Colonic mucosa (tissue), 4 donors: ENCODE data around the gene SEPTIN2. TPM values are rescaled to one million over a fixed set of nuclear protein-coding genes. Genes with fewer than 3 reads are reported as not detected.
"Not testable (repeated sequence)": the region's sequence is repeated elsewhere in the genome, so short reads cannot be mapped to it uniquely, and the experiment has no call there.

Source experiments
- DNase-seq: peaks from one replicate; pipeline ENCODE4 v3.0.0-alpha.2; 2020
- H3K27ac ChIP-seq: fragments of 200-600 bp; one replicate; pipeline ENCODE4 v1.8.0; 2021
- H3K27me3 ChIP-seq: fragments of 200-600 bp; one replicate; pipeline ENCODE4 v1.8.0; 2021
- H3K36me3 ChIP-seq: fragments of 200-600 bp; one replicate; pipeline ENCODE4 v1.8.0; 2021
- H3K4me1 ChIP-seq: fragments of 200-600 bp; one replicate; pipeline ENCODE4 v1.8.0; 2021; ENCODE audit warnings: mild to moderate bottlenecking
- H3K4me3 ChIP-seq: fragments of 200-600 bp; one replicate; pipeline ENCODE4 v1.8.0; 2021
- H3K9ac ChIP-seq, 2 donors: one replicate each; pipeline ENCODE4 v1.7.0; 2013; ENCODE audit warnings: control low read depth in 2 of 2, low read depth in 2 of 2, low read length in 2 of 2
- H3K9me3 ChIP-seq: fragments of 200-600 bp; one replicate; pipeline ENCODE4 v1.8.0; 2021
- CTCF ChIP-seq: fragments of 200-600 bp; IDR thresholded peaks from one replicate; pipeline ENCODE4 v1.8.0; 2022; ENCODE audit warnings: antibody characterized with exemption, mild to moderate bottlenecking
- intact Hi-C: fragments of 100-400 bp; cut with DNase I; formaldehyde crosslinking; loops from one replicate; pipeline ENCODE4 v1.14.1; 2022
- total RNA-seq, 2 donors: library from RNA; stranded (reverse); fragmentation: NEBNext Ultra II Directional in 1 of 2; extraction: Animal tissue kit (Norgen Biotek cat#: 25700) in 1 of 2; gene quantifications; one replicate each; pipeline ENCODE4 v1.2.1, GENCODE V29; 2021
- donor health status: healthy.
- donor health status: DM: no; HTN: no; CAD: no.
- donor health status: DM: no; HTN: no; CAD: no.

Gene SEPTIN2
- total RNA-seq, 2 donors from 2014 or later, result 196 to 244 TPM

- DNase-seq, result no peak
- Histone ChIP-seq H3K9me3 (no peaks in the 10 kb centered on the region), H3K36me3 (no peaks in the 10 kb centered on the region), H3K9ac (no peak overlapping the region), H3K4me3 (no peak overlapping the region), H3K4me1 (peaks cover 10% of the 10 kb centered on the region), H3K27me3 (no peaks in the 10 kb centered on the region), H3K27ac (no peak overlapping the region)
- intact Hi-C loops, result no loop called here
- TF ChIP-seq CTCF, result no peak
Observed at GRCh38 chr2:241378816-241379215, 63.1 kb downstream of the SEPTIN2 start.

DNA sequence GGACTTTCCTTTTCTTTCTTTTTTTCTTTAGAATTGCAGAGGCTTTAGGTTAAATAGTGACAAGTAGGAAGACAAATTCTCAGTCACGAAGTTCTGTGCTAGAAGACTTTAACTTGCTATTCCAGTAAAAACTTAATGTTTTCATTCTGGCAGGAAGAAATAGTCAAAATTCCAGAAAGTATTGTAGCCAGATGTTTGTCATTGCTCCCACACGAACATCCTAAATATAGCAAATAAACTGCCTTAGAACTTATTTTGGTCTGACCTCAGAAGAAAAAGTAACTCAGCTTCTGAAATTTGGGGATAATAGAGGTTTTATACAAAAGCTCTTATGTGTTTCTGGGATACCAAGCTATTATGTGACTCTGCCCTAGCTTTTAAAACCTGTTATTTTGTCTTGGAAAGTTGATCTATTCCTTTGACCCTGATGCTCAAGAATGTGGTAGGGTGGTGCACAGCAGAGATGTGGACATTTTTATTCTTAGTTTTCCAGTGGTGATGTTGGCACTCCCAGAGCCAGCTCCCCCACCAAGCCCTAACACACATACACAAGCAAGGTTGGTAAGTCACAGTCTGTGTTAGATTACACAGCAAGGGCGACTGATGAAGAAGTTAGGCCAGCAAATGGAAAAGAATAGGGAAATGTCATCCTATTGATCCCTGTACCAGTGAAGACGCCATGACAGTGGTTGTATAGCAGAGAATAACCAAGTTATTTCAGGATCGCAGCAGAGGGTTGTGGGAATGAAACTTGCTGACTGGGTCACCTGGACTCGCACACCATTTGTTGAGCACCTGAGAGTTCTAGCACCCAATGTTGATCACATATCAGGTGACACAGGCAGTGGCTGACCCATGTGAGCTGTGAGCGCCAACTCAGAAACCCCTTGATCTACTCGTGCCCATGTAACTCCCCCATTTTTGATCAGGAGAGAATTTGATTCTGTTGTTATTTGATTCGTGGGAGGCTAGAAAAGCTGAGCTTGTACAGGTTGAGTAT is 64.1 kb downstream of the SEPTIN2 start:
- no peaks in the 10 kb centered on the region for H3K36me3 ChIP-seq
- intact Hi-C loops, result no loop called here
- peaks cover 4% of the 10 kb centered on the region for H3K4me1 ChIP-seq
- no peak for DNase-seq
- no peak overlapping the region for H3K9ac ChIP-seq
- H3K4me3 ChIP-seq, result no peak overlapping the region
- H3K27ac ChIP-seq, result no peak overlapping the region
- no peaks in the 10 kb centered on the region for H3K9me3 ChIP-seq
- no peak for TF ChIP-seq CTCF
- no peaks in the 10 kb centered on the region for H3K27me3 ChIP-seq

- no peak for TF ChIP-seq CTCF
- Histone ChIP-seq H3K9me3 (no peaks in the 10 kb centered on the region), H3K4me1 (no peaks in the 10 kb centered on the region), H3K27me3 (no peaks in the 10 kb centered on the region), H3K4me3 (no peak overlapping the region), H3K36me3 (no peaks in the 10 kb centered on the region), H3K9ac (no peak overlapping the region), H3K27ac (no peak overlapping the region)
- no peak for DNase-seq
- intact Hi-C loops, result no loop called here
Observed at GRCh38 chr2:241381872-241382271, 66.1 kb downstream of the SEPTIN2 start.

GRCh38 chr2:241385450-241385849 is 69.7 kb downstream of the SEPTIN2 start:
- H3K9ac ChIP-seq, H3K36me3 ChIP-seq, H3K4me1 ChIP-seq, H3K27me3 ChIP-seq, DNase-seq, H3K4me3 ChIP-seq, intact Hi-C loops, H3K27ac ChIP-seq, H3K9me3 ChIP-seq: not testable (repeated sequence)

DNA sequence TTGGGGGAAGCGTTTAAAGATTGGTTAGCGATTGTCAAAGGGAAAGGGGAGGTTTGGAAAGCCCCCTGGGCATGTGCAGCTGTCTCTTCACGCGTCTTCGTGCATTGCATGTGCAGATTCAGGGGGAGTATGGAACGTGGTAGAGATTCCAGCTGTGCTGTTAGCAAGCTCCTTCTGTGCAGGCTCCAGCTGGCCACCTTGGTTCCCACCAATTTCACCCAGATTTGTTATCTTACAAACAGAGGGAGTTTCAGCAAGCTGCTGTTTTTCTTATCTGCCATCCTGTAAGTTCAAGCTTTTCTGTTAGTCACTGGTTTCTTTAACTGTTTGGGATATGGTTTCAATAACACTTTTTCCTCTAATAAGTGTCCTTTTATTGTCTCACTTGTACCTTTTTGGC is 70.8 kb downstream of the SEPTIN2 start:
- Histone ChIP-seq H3K4me3 (no peak overlapping the region), H3K27ac (no peak overlapping the region), H3K27me3 (no peaks in the 10 kb centered on the region), H3K4me1 (no peaks in the 10 kb centered on the region), H3K9me3 (no peaks in the 10 kb centered on the region), H3K36me3 (no peaks in the 10 kb centered on the region), H3K9ac (no peak overlapping the region)
- no peak for TF ChIP-seq CTCF
- intact Hi-C loops, result no loop called here
- DNase-seq, result no peak

DNA sequence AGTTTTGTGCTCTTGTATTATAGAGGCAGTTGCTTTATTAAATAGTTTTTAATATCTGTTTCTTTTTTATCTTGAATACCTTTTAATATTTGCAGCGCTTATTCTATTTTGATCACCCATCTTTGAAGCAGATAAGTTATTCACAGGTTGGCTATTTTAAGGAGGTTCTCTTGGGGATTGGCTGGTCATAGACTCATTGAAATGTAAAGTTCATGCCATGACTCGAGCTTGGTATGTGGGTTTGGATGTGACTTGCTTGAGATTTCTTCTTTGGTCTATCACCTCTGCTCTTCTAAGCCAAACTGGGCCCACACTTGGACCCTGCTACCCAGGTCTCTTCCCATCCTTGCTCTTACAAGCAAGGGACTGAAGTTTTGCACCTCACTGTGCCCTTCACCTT is 74.0 kb downstream of the SEPTIN2 start:
- TF ChIP-seq CTCF, result no peak
- no peak overlapping the region for H3K4me3 ChIP-seq
- no peak overlapping the region for H3K9ac ChIP-seq
- no peaks in the 10 kb centered on the region for H3K27me3 ChIP-seq
- H3K4me1 ChIP-seq, result no peaks in the 10 kb centered on the region
- no peak overlapping the region for H3K27ac ChIP-seq
- intact Hi-C loops, result no loop called here
- H3K36me3 ChIP-seq, result no peaks in the 10 kb centered on the region
- H3K9me3 ChIP-seq, result no peaks in the 10 kb centered on the region
- DNase-seq, result no peak
